Limb (tissue), 2 donors: Measurements from ENCODE around the gene KRTAP10-6.
"Not testable (repeated sequence)": the region's sequence is repeated elsewhere in the genome, so short reads cannot be mapped to it uniquely, and the experiment has no call there.

Experiments
- DNase-seq, 2 donors: peaks; one replicate each; pipeline ENCODE4 v3.0.0-alpha.2; 2016; ENCODE audit errors: extremely low spot score in 2 of 2

Gene KRTAP10-6

DNA sequence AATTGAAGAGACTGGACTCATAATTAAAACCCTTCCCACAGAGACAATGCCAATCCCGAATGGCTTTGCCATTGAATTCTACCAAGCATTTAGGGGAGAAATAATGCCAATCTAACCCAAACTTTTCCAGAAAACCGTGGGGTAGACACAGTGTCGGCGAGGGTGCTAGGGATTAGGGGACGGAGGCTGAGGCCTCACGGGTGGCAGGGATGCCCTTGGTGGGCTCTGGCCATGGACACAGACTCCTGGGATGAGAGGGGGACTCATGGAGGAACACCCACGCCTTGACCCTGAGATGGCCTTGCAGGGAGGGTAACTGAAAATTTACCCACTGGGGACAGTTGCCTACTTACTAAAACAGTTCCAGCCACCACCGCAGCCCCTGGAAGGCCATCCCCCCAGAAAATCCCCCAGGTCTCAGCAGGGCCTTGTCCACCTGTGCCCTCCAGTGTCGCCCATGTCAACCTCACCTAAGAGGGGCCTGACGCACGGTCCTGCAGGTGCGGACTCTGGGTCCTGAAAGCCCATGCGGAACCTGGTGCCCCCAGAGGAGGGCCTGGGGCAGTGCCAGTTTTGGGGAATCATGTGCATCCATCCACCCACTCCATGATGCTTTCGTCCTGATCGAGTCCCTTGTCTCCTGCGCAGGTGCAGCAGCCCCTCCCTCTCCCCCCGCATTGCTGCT lies 13.8 kb downstream of the KRTAP10-6 start:
- peak in 1 of 2 donors; percentile 17 for DNase-seq

DNA sequence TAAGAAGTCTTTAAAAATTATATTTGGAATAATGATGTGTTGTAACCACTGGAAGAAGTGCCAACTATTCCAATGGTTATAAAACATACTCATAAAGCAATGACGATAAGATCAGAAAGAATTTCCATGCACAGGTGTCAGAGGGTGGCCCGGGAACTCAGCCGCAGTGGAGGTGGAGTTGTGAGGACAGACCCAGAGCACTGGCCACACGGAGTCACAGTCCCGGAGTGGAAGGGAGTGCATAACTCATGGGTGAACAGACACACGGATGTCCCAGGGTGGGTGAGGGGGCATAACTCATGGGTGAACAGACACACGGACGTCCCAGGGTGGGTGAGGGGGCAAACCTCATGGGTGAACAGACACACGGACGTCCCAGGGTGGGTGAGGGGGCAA lies 16.3 kb downstream of the KRTAP10-6 start:
- DNase-seq, result no peak

DNA sequence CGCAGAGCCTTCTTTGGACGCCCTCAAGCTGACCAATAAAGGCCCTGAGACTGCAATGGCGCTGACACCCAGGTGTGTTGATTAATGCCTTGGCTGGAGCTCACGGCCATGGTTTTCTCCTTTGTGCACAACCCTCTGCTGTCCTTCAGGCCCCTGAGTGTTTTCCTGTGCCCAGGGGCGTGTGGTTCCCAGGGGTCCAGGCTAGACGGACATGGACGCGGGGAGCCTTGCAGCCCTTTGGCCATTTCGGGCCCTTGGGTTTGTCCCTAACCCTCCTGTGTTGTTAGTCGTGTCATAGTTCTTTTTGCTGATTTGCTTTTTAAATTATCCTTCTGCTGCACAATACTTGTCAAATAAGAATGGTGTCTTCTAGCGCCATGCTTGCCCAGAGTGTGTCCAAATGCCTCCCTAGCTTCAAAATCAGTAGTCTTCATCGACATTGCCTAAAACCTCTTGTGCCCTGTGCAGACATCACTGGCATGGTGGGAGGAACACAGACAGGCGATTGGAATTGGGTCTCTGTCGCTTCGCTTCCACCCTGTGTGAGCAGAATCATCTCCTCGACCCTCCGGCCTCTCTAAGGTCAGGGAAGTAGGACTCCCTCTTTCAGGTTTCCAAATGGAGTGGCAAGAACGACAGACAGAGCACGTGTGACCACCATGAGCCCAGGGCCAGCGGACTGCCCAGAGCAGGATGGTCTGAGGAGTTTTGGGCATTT lies 16.8 kb downstream of the KRTAP10-6 start:
- no peak for DNase-seq

DNA sequence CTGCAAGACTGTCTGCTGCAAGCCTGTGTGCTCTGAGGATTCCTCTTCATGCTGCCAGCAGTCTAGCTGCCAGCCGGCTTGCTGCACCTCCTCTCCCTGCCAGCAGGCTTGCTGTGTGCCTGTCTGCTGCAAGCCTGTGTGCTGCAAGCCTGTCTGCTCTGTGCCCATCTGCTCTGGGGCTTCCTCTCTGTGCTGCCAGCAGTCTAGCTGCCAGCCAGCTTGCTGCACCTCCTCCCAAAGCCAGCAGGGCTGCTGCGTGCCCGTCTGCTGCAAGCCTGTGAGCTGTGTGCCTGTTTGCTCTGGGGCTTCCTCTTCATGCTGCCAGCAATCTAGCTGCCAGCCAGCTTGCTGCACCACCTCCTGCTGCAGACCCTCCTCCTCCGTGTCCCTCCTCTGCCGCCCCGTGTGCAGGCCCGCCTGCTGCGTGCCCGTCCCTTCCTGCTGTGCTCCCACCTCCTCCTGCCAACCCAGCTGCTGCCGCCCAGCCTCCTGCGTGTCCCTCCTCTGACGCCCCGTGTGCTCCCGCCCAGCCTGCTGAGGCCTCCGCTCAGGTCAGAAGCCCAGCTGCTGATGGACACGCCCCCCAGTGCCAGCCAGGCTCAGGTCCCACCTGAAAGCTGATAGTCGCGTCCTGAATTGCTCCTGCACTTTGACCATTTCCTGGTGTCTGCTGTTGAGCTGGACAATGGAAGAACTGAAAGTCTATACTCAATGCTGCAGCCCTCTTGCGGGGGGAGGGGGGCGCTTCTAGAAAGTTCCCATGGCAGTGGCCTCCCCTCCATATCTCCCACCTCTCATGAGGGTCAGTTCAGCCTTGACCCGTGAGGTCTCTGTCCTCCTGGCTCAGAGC lies 17.6 kb downstream of the KRTAP10-6 start:
- DNase-seq, result no peak

DNA sequence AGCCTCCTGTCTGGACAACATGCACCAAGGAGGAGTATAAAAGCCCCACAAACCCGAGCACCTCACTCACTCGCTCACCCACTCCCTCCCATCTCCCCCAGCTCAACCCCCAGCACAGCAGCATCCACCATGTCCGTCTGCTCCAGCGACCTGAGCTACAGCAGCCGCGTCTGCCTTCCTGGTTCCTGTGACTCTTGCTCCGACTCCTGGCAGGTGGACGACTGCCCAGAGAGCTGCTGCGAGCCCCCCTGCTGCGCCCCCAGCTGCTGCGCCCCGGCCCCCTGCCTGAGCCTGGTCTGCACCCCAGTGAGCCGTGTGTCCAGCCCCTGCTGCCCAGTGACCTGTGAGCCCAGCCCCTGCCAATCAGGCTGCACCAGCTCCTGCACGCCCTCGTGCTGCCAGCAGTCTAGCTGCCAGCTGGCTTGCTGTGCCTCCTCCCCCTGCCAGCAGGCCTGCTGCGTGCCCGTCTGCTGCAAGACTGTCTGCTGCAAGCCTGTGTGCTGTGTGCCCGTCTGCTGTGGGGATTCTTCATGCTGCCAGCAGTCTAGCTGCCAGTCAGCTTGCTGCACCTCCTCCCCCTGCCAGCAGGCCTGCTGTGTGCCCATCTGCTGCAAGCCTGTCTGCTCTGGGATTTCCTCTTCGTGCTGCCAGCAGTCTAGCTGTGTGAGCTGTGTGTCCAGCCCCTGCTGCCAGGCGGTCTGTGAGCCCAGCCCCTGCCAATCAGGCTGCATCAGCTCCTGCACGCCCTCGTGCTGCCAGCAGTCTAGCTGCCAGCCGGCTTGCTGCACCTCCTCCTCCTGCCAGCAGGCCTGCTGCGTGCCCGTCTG lies 18.5 kb downstream of the KRTAP10-6 start, which contains the start of gene KRTAP10-4:
Gene KRTAP10-4 (plus strand): TSS at position 100 of the 827 bp plus-strand sequence. CDS start 30 bp downstream, at position 130.
- DNase-seq, result not testable (repeated sequence)

DNA sequence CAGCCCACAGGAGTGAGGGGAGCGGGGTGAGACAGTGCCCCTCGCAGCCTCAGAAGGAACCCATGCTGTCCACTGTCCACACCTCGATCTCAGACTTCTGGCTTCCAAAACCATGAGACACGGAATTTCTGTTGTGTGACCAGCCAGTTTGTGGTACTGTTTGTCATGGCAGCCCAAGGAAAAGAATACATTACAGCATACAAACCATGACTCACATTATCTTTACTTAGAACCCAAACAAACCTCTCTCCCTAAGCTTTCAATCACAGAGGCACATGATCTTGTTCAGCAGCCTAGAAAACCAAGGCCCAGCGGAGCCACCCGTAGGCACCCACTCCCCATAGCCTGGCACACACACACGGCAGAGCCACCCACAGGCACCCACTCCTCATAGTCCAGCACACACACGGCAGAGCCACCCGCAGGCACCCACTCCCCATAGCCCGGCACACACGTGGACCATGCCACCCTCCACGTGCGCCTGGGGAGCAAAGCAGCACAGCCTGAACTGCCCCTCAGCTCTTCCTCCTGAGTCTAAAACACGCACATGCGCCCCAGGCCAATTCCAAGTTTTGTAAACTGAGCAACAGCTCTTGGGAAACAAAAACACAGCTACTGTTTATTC lies 19.2 kb downstream of the KRTAP10-6 start:
- DNase-seq, result no peak

DNA sequence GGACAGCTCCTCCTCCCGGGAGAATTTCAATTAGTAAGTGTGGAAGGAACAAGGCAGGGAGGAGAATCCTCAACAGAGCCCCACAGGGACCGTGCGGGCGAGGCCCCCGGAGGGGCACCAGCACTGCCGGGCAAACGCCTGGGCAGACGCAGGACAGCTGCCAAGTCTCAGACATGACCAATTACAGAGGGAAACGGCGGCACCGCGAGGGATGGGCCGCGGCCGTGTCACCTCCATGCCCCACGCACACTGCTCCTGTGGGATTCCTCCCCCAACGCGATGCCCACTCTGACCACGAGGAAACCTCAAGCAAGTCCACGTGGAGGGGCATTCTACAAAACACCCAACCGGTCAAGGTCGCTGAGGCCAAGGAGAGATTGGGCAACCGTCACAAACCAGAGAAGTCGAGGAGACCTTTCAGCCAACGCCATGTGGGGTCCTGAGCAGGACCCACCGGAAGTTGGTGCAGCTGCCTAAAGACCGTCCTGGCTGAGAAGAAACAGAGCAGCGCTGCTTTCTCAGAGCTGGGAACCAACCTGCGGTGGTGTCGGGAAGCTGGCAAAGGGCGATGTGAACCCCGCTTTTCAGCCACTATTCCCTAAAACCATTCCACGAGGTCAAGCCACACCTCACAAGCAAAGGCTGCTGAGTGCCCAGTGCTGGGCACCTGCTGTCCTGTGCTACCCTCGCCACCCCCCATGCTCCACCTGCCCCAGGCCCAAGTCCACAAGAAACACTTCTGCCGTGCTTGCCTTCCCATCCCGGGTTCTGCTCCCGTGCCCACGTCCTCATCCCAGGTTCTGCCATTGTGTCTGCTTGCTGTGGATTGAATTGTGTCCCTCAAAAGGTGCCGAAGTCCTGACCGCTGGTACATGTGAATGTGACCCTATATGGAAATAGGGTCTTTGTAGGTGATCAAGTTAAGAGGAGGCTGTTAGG lies 20.2 kb downstream of the KRTAP10-6 start:
- peak in 1 of 2 donors; percentile 18 for DNase-seq

DNA sequence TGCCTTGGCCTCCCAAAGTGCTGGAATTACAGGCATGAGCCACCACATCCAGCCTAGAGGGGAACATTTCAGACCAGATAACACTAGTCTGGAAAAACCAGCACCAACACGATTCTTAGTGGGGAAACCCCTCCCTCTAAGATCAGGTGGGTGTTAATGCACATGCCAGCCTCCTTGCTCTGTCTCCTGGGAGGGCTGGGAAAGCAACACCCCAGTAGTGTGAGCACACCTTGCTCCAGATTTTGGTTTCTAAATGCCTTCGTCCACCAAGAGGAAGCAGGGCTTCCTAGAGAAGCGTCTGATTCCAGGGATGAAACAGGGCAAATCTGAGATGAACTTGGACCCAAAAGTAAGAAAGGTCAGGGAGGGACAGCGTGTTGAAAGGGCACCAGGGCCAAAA lies 21.0 kb downstream of the KRTAP10-6 start:
- no peak for DNase-seq

DNA sequence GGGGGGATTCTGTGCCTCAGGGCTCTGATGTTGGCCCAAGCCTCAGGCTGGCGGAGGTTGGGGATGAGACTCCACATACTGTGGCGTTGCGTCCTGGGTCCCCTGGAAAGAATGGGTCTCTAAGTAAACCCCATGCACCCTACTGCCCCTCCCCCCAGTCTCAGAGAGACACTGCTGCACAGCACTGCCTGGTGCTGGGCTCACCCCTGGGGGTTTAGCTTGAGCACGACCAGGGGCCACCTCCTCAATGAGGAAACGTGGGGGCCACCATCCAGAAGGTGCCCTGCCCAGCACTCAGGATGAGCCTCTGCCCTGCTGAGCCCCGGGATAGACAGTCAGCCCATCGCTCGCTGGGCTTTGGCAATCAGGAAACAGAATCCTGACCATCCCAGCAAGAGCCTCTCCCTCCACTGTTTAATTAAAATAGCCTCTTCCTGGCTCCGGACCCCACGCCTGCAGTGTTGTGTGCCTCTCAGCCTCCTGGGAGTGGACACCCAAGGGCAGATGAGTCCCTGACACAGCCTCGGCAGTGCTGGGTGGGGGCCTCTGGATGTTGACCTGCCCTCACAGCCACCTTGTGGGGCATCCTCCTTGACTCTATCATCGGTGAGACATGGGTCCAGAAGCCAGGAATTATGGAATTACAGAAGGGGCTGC lies 22.3 kb downstream of the KRTAP10-6 start:
- DNase-seq, result no peak

DNA sequence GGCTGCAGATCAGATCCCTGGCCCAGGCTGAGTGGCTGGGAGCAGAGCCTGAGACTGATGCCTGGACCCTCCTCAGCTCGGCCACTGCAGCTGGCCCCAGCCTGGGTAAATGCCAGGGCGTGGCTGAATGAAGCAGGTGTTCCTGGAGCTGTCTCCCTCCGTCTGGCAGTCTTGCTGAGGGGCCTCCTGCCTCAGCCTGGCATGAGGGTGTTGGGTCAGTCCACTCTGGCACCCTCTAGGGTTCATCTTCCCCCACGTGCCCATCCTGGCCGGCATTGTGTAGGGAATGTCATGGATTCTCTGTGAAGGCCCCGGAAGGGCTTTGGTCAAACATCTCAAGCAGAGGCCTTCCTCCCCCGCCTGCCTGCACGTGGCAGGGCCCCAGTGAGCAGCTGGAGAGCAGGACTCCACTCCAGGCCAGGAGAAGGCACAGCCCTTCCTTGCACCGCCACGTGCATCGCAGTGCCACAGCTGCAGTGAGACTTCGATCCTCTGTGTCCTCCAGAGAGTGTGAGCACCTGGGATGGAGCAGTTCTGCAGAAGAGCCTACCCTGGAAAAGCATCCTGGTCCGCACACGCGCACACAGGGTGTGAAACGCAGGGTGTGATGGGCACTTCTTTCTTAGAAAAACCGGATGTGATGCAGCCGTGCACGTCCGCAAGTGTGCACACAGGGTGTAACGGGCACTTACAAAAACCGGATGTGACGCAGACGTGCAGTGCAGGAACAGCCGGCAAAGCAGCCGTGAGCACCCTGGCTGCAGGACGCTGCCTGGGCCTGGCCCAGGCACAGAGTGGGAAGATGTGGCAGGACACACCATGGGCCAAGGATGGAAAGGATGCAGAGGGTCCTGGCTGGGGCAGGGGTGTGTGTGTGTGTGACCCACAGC lies 23.4 kb downstream of the KRTAP10-6 start:
- no peak for DNase-seq

DNA sequence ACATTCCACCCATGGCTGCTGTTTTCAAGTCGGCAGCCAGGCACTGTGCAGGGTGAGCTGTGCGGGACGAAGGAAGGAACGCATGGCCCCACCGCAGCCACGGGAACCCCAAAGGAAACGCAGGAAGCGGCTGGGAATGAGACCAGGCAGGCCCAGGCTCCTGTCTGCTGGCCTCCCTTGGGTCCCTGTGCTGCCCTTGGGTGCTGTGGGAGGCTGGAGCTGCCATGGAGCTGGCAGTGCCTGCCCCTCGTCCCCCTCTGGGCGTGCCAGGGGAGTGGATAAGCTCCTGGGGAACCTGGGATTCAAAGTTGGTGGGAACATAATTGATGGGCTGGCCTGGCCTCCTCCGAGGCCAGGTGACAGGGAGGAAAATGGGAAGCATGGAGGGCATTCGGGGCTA lies 24.0 kb downstream of the KRTAP10-6 start:
- DNase-seq, result no peak

DNA sequence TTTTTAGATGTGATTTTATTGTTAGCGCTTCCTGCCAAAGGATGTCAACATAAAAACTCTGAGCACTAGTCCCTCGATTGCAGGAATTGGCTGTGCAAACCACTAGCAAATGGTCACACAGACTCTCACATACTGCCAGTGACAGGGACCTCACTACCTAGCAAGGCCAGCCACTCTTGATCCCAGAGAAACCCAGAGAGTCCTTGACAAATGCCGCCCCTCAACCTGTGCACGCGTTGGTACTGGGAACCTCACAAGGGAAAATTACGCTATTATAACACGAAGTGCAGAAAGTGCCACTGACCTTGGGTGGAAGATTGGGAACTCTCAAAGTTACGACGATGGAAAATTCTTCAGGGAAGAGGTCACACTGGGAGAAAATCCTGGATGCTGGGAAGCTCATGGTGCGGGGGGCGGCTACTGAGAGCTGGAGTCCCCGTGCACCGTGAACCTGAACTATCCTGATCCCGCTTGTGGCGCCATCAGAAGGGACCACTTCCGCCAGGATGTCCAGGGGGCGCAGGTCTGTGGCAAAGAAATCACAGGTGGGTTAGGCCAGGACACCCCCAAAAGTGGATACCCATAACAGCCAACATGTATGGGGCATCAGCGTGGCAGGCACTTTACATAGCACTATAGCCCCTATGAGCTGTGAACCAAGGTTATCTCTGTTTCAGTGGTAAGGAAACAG lies 24.7 kb downstream of the KRTAP10-6 start:
- no peak for DNase-seq

DNA sequence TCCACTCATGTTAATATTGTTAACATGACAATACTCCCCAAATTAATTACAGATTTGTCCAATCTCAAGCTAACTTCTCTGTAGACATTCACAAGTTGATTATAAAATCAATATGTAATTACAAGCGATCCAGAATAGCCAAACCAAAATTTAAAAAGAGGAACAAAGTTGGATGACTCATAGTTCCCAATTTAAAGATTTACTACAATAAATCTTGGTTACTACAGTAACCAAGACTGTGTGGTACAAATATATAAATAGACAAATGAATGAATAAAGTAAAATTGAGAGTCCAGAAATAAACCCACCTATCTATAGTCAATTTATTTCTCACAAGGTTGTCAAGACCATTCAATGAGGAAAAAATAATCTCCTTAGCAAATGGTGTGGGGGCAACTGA lies 25.9 kb downstream of the KRTAP10-6 start:
- DNase-seq, result no peak

DNA sequence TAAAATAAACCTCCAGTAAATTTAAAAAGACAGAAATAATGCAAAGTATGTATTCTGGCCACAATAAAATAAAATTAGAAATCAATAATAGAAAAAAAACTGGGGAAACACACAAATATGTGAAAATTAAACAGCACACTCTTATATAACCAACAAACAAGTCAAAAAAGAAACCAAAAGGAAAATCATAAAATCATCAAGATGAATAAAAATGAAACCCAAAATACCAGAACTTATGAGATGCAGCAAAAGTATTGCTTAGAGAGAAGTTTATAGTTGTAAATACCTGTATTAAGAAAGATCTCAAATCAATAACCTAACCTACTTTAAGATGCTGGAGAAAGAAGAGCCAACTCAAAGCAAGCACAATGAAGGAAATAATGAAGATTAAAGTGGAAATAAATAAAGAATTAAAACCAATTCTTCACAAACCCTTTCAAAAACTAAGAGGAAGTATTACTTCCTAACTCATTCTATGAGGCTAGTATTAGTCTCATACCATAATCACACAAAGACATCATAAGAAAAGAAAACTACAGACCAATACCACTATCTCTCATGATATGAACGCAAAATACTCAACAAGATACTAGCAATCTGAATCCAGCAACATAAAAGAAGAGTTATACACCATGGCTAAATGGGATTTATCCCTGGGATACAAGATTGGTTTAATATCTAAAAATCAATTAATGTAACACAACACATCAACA lies 27.3 kb downstream of the KRTAP10-6 start:
- DNase-seq, result no peak

DNA sequence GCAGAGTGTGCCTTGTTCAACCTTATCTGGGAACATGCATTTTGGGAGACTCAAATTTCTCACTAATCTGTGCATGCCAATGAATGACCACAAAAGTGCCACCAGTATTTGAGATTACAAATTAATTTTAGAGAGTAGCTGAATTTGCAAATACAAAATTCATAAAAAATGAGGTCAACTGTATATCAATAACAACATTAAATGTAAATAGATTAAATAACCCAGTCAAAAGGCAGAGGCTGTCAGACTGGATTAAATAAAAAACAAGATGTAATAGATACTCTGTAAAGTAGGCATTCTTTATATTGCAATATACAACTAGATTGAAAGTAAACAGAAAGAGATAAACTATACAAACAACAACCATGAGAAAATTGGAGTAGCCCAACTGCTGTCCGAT lies 28.2 kb downstream of the KRTAP10-6 start:
- no peak for DNase-seq

DNA sequence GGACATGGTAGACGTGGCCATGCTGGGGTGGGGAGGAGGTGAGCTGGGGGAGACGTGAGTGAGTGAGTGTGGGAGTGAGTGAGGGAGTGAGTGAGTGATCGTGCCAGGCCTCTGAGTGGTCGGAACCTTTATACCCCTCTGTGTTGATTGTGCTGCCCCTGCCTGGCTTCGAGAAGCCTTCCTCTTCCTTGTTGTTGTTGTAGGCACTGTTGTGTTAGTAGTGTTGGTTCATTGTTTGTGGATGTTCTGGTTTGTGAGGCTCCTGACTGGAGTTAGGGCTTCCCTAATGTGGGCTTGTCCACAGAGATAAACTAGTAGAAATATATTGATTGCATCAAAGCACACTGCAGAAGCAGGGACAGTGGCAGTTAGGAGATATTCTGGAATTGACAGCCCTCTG lies 33.6 kb downstream of the KRTAP10-6 start, which contains the start of gene KRTAP10-3:
Gene KRTAP10-3 (minus strand): TSS at position 101 of the 400 bp plus-strand sequence. CDS start 80 bp downstream, at position 21.
- DNase-seq, result no peak

DNA sequence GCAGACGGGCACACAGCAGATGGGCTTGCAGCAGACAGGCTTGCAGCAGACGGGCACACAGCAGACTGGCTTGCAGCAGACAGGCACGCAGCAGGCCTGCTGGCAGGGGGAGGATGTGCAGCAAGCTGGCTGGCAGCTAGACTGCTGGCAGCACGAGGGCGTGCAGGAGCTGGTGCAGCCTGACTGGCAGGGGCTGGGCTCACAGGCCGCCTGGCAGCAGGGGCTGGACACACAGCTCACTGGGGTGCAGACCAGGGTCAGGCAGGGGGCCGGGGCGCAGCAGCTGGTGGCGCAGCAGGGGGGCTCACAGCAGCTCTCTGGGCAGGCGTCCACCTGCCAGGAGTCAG lies 34.0 kb downstream of the KRTAP10-6 start:
- not testable (repeated sequence) for DNase-seq
